H4 (cell line): ENCODE data around the gene NLRP5. TPM values are rescaled to one million over a fixed set of nuclear protein-coding genes. Genes with fewer than 3 reads are reported as not detected.

ENCODE experiments used
- total RNA-seq: library from RNA; depleted of rRNA; stranded (reverse); fragments of >200 nt; shearing (Covaris generic); gene quantifications from 2 replicates; pipeline ENCODE4 v1.2.3, GENCODE V29; 2014; rRNA removed

The NLRP5 gene
- total RNA-seq, 1 experiment from 2014 or later = 0.12 TPM

Other genes starting within 250 kb of the NLRP5 start
- not detected in 2 replicates for gene NLRP9, start 248.4 kb upstream of the NLRP5 start, total RNA-seq
- 7.7 and 12.4 TPM in 2 replicates for gene RFPL4A, start 227.7 kb upstream of the NLRP5 start, total RNA-seq
- 1.8 TPM in 1 of 2 replicates, not detected in the other for gene RFPL4AL1, start 217.7 kb upstream of the NLRP5 start, total RNA-seq
- 2.1 and 2.4 TPM in 2 replicates for gene NLRP11, start 154.8 kb upstream of the NLRP5 start, total RNA-seq
- gene NLRP4, start 150.2 kb upstream of the NLRP5 start, total RNA-seq = 4.7 and 7.9 TPM in 2 replicates
- gene NLRP13, start 54.4 kb upstream of the NLRP5 start, total RNA-seq = not detected in 2 replicates
- gene NLRP8, start 38.9 kb upstream of the NLRP5 start, total RNA-seq = not detected in 2 replicates
- gene ZNF787, start 134.5 kb downstream of the NLRP5 start, total RNA-seq = 8.6 and 12.4 TPM in 2 replicates
- 9.4 and 13.8 TPM in 2 replicates for gene ZNF444, start 154.5 kb downstream of the NLRP5 start, total RNA-seq
- gene GALP, start 189.2 kb downstream of the NLRP5 start, total RNA-seq = 0.35 and 0.43 TPM in 2 replicates
- 0.04 and 0.25 TPM in 2 replicates for gene ZSCAN5B, start 211.0 kb downstream of the NLRP5 start, total RNA-seq
- not detected in 2 replicates for gene ZSCAN5C, start 215.5 kb downstream of the NLRP5 start, total RNA-seq